GM12874 (cell line): ENCODE results near the gene TNFSF10.

Source experiments
- CTCF ChIP-seq: IDR thresholded peaks from 2 replicates; pipeline ENCODE4 v1.5.1; 2011; ENCODE audit warnings: low read depth, mild to moderate bottlenecking, control low read depth, low read length, moderate library complexity; ENCODE audit not compliant: insufficient read depth

The TNFSF10 gene

GRCh38 chr3:172522871-172523818, at the start of gene TNFSF10:
Gene TNFSF10 (minus strand): TSS chr3:172523430. CDS start chr3:172523384, 46 bp downstream.
- no peak for TF ChIP-seq CTCF

- no peak for TF ChIP-seq CTCF
Measured at GRCh38 chr3:172569128-172570008, 46.1 kb upstream of the TNFSF10 start.

GRCh38 chr3:172568701-172569100, 45.5 kb upstream of the TNFSF10 start:
- no peak for TF ChIP-seq CTCF

- TF ChIP-seq CTCF = no peak
Measured at GRCh38 chr3:172564499-172564898, 41.3 kb upstream of the TNFSF10 start.

GRCh38 chr3:172562871-172563865, 39.9 kb upstream of the TNFSF10 start:
- TF ChIP-seq CTCF = no peak

- TF ChIP-seq CTCF = no peak
Measured at GRCh38 chr3:172561897-172562640, 38.8 kb upstream of the TNFSF10 start.
